Muscle layer of colon (tissue), 2 donors: ENCODE measurements around the gene ARFGEF3.

Experiments
- H3K27ac ChIP-seq: one replicate; pipeline ENCODE4 v1.7.0; 2013; ENCODE audit warnings: low read depth, mild to moderate bottlenecking, low read length, moderate library complexity
- H3K27me3 ChIP-seq, 2 donors: one replicate each; pipeline ENCODE4 v1.7.0; 2013; ENCODE audit warnings: low read length in 2 of 2, mild to moderate bottlenecking in 2 of 2; ENCODE audit not compliant: insufficient read depth in 2 of 2, control insufficient read depth in 1 of 2
- H3K36me3 ChIP-seq: one replicate; pipeline ENCODE4 v1.7.0; 2013; ENCODE audit warnings: mild to moderate bottlenecking, low read length; ENCODE audit not compliant: insufficient read depth
- H3K4me1 ChIP-seq: one replicate; pipeline ENCODE4 v1.7.0; 2013; ENCODE audit warnings: mild to moderate bottlenecking, low read length; ENCODE audit not compliant: insufficient read depth
- H3K4me3 ChIP-seq, 2 donors: one replicate each; pipeline ENCODE4 v1.7.0; 2013; ENCODE audit warnings: low read length in 2 of 2, low read depth in 1 of 2, mild to moderate bottlenecking in 1 of 2, moderate library complexity in 1 of 2
- H3K9ac ChIP-seq: one replicate; pipeline ENCODE4 v1.7.0; 2013; ENCODE audit warnings: low read length
- H3K9me3 ChIP-seq: one replicate; pipeline ENCODE4 v1.7.0; 2013; ENCODE audit warnings: mild to moderate bottlenecking, low read length
- donor health status: abdominal sarcoma.
- donor health status: Adenocarcinoma of cecum.

The ARFGEF3 gene

DNA sequence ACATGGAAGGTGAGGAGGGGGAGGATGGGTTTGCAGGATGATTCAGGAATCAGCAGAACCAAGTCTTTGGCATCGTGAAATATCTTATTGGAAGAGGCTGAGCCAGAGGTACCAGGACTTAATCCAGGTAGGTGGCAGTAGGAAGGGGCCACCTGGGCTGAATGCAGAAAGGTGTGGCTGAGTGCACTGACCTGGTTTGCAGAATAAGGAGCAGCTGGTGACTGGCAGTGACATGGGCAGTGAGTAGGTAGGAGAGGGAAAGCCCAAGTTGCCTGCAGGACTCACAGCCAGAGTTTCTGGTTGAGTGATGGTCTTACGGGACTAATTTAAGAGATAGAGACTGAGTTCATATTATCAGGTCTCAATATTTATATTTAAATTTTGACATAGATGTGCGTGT is 57.7 kb downstream of the ARFGEF3 start:
- Histone ChIP-seq H3K9ac (no peak overlapping the region), H3K36me3 (no peaks in the 10 kb centered on the region), H3K4me3 (no peak overlapping the region), H3K4me1 (no peaks in the 10 kb centered on the region), H3K9me3 (no peaks in the 10 kb centered on the region), H3K27ac (no peak overlapping the region), H3K27me3 (no peaks in the 10 kb centered on the region)

- no peak overlapping the region for H3K4me3 ChIP-seq
- no peak overlapping the region for H3K27ac ChIP-seq
Measured at GRCh38 chr6:138219901-138220300, 58.2 kb downstream of the ARFGEF3 start.

GRCh38 chr6:138222901-138223546 is 61.3 kb downstream of the ARFGEF3 start:
- no peaks in the 10 kb centered on the region for H3K36me3 ChIP-seq
- H3K9me3 ChIP-seq: no peaks in the 10 kb centered on the region
- no peaks in the 10 kb centered on the region for H3K4me1 ChIP-seq
- no peak overlapping the region for H3K9ac ChIP-seq
- no peak overlapping the region for H3K27ac ChIP-seq
- H3K4me3 ChIP-seq: no peak overlapping the region
- H3K27me3 ChIP-seq: no peaks in the 10 kb centered on the region

More at GRCh38 chr6:138219901-138220300, 58.2 kb downstream of the ARFGEF3 start:
- no peak overlapping the region for H3K9ac ChIP-seq
- H3K4me1 ChIP-seq: no peaks in the 10 kb centered on the region
- H3K9me3 ChIP-seq: no peaks in the 10 kb centered on the region
- H3K27me3 ChIP-seq: no peaks in the 10 kb centered on the region
- no peaks in the 10 kb centered on the region for H3K36me3 ChIP-seq

DNA sequence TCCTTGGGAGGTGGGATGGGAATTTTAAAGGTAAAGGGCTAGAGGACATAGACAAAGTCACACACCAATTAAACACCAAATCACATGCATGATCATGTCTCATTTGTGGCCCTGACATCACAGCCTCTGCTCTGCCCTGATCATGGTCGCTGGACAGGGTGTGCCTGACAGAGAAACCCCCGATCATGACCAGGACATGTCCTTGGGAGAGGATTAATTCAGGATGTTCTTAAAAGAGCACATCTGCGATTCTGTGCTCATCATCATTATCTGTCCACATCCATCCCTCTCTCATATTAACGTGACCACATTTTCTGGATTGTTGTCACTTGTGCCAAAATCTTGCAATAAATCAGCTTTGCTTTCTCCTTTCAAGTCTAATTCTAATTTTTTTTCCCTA is 64.2 kb downstream of the ARFGEF3 start:
- H3K4me3 ChIP-seq: no peak overlapping the region
- no peaks in the 10 kb centered on the region for H3K27me3 ChIP-seq
- H3K27ac ChIP-seq: no peak overlapping the region
- no peak overlapping the region for H3K9ac ChIP-seq
- no peaks in the 10 kb centered on the region for H3K9me3 ChIP-seq
- H3K36me3 ChIP-seq: no peaks in the 10 kb centered on the region
- no peaks in the 10 kb centered on the region for H3K4me1 ChIP-seq

- no peaks in the 10 kb centered on the region for H3K36me3 ChIP-seq
- H3K27ac ChIP-seq: no peak overlapping the region
- no peaks in the 10 kb centered on the region for H3K4me1 ChIP-seq
- H3K9ac ChIP-seq: no peak overlapping the region
- H3K9me3 ChIP-seq: no peaks in the 10 kb centered on the region
- H3K27me3 ChIP-seq: no peaks in the 10 kb centered on the region
- H3K4me3 ChIP-seq: no peak overlapping the region
Measured at GRCh38 chr6:138226700-138227315, 65.1 kb downstream of the ARFGEF3 start.

DNA sequence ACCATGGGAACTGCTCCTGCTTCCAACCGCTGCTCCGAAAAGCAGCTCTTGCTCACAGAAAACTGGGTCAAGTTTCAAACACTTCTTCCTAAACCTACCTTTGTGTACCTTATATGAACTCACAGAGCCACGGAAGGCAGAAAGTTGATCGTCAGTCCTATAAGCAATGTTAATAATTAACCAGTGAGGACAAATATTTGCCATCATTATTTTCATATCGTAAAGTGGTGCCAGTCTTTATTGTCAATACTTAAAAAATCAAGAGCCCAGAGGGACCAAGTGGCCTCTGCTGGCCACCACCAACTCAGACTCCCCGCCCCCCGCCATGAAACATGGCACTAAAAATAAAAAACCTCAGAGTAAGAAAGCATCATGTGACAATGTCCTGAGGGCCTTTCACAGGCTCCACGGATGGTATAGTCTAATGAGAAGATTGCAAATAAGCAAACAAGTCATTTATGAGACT is 65.6 kb downstream of the ARFGEF3 start:
- Histone ChIP-seq H3K4me1 (no peaks in the 10 kb centered on the region), H3K36me3 (no peaks in the 10 kb centered on the region), H3K4me3 (no peak overlapping the region), H3K9ac (no peak overlapping the region), H3K9me3 (no peaks in the 10 kb centered on the region), H3K27me3 (no peaks in the 10 kb centered on the region), H3K27ac (no peak overlapping the region)

GRCh38 chr6:138229072-138229471 is 67.3 kb downstream of the ARFGEF3 start:
- no peak overlapping the region for H3K4me3 ChIP-seq
- no peak overlapping the region for H3K27ac ChIP-seq
- H3K9me3 ChIP-seq: no peaks in the 10 kb centered on the region
- H3K27me3 ChIP-seq: no peaks in the 10 kb centered on the region
- H3K4me1 ChIP-seq: no peaks in the 10 kb centered on the region
- H3K36me3 ChIP-seq: no peaks in the 10 kb centered on the region
- no peak overlapping the region for H3K9ac ChIP-seq

DNA sequence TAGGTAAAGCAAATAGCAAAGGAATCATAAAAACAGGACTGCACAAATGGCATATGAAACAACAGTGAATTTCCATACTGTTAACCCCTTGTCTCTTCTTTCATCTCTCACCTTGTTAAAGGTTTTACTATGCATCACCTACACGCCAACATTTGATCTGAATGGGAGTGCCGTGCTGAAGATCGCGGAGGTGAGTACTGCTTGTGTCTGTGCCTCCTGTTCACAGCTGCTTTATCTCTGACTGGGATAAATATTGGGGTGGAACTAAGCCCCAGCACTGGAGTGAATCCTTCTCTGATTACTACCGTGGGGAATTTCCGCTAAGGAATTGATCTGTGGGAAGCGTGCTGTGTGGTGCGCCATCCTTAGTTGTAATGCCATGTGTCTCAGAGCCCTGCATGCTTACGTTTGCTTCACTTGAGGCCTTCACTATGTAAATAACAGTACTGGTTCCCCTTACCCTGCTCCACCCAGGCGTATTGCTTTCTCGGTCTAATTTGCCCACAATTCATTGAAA is 68.0 kb downstream of the ARFGEF3 start:
- Histone ChIP-seq H3K36me3 (no peaks in the 10 kb centered on the region), H3K9ac (no peak overlapping the region), H3K27ac (no peak overlapping the region), H3K4me1 (no peaks in the 10 kb centered on the region), H3K9me3 (no peaks in the 10 kb centered on the region), H3K4me3 (no peak overlapping the region), H3K27me3 (no peaks in the 10 kb centered on the region)

DNA sequence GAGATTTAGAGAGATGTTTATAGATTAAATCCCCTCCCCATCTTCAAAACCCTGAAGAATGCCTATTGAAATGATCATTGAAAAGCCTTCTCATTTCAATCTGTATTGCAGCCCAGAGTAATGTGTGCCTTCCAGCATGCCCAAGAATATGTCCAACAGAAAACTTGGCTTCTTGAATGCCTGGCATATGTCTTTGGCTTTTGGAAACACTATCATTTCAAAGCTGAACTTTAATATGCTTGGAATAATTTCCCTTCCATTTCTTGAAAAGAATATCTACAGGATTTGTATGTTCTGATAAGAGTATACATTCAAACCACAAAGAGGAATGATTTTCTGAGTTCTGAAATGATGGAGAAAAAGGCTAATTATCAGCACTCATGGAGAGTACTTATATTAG is 68.5 kb downstream of the ARFGEF3 start:
- H3K36me3 ChIP-seq: no peaks in the 10 kb centered on the region
- no peaks in the 10 kb centered on the region for H3K9me3 ChIP-seq
- no peak overlapping the region for H3K27ac ChIP-seq
- no peaks in the 10 kb centered on the region for H3K27me3 ChIP-seq
- no peak overlapping the region for H3K9ac ChIP-seq
- no peak overlapping the region for H3K4me3 ChIP-seq
- no peaks in the 10 kb centered on the region for H3K4me1 ChIP-seq

DNA sequence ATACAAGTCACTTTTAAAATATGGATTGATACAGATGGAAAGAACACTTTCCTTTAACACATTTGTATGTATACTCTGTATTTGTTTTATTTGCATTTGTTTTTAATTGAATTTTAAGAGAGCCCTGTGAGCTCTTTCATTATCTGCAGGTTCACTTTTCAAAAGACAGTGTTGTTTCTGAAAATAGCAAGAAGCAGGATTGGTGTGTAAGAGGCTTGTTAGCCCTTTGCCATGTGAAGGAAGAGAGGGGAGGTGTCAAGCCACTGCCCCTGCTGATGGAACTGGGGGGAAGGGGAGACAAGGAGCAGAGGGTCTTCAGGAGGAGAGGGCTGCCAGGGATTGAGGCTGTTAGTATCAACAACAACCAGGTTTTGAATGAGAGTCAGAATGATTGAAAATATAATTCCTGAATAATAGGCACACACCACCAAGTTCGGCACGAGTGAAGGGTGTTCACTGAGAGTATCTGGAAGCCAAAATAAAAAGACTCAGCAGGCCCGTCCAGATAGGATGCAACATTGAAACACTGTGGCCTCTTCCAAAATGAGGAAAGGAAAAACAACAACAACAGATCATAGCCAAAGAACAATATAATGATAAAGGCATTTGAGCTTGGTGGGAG is 69.1 kb downstream of the ARFGEF3 start:
- H3K4me3 ChIP-seq: no peak overlapping the region
- H3K4me1 ChIP-seq: no peaks in the 10 kb centered on the region
- no peaks in the 10 kb centered on the region for H3K36me3 ChIP-seq
- no peaks in the 10 kb centered on the region for H3K9me3 ChIP-seq
- H3K27ac ChIP-seq: no peak overlapping the region
- no peaks in the 10 kb centered on the region for H3K27me3 ChIP-seq
- H3K9ac ChIP-seq: no peak overlapping the region

GRCh38 chr6:138231381-138231886 is 69.7 kb downstream of the ARFGEF3 start:
- Histone ChIP-seq H3K4me3 (no peak overlapping the region), H3K4me1 (no peaks in the 10 kb centered on the region), H3K9me3 (no peaks in the 10 kb centered on the region), H3K36me3 (no peaks in the 10 kb centered on the region), H3K27ac (no peak overlapping the region), H3K27me3 (no peaks in the 10 kb centered on the region), H3K9ac (no peak overlapping the region)
